NB4 (cell line): ENCODE results near the gene FBXO45.

Experiments used
- POLR2A ChIP-seq: IDR thresholded peaks from 2 replicates; pipeline ENCODE4 v1.6.1; 2011; ENCODE audit warnings: mild to moderate bottlenecking; ENCODE audit not compliant: insufficient read length; ENCODE audit errors: extremely low read depth
- TF ChIP-seq, protein P1 (sequence below): IDR thresholded peaks from one replicate; pipeline ENCODE4 v1.5.1; 2012; ENCODE audit warnings: low read depth, low read length

DNA sequence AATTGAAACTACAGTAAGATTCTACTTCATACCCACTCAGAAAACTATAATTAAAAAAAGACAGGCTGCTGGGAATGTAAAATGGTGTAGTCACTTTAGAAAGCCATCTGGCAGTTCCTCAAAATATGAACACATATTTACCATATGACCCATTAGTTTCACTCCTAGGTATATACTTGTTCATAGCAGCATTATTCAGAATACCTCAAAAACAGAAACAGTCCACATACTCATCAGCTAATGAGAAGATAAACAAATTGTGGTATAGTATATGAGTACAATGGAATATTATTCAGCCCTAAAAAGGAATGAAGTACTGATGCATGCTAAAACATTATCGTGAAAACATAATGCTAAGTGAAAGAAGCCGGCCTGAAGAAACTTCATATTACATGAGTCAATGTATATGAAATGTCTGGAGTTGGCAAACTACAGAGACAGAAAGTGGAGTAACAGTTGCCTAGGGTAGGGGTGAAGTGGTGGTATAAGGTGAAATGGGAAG is 23.9 kb upstream of the FBXO45 start:
- TF ChIP-seq, protein P1, sequence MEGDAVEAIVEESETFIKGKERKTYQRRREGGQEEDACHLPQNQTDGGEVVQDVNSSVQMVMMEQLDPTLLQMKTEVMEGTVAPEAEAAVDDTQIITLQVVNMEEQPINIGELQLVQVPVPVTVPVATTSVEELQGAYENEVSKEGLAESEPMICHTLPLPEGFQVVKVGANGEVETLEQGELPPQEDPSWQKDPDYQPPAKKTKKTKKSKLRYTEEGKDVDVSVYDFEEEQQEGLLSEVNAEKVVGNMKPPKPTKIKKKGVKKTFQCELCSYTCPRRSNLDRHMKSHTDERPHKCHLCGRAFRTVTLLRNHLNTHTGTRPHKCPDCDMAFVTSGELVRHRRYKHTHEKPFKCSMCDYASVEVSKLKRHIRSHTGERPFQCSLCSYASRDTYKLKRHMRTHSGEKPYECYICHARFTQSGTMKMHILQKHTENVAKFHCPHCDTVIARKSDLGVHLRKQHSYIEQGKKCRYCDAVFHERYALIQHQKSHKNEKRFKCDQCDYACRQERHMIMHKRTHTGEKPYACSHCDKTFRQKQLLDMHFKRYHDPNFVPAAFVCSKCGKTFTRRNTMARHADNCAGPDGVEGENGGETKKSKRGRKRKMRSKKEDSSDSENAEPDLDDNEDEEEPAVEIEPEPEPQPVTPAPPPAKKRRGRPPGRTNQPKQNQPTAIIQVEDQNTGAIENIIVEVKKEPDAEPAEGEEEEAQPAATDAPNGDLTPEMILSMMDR = no peak
- no peak for TF ChIP-seq POLR2A
